Measurements from ENCODE around the gene ITIH2.
A peak's percentile ranks its signal among the peaks of the same experiment; 100 is the strongest.

The ITIH2 gene

GRCh38 chr10:7767209-7767608 is 64.1 kb downstream of the ITIH2 start:
- TF ChIP-seq GATA2 (IDR thresholded peaks at IDR 0.05; ENCODE audit: low read depth, low read length) (no peak), GATA3 (IDR thresholded peaks at IDR 0.05; ENCODE audit: low read depth, low read length) (no peak)

- TF ChIP-seq GATA3 (IDR thresholded peaks at IDR 0.05; ENCODE audit: low read depth, low read length) (no peak), GATA2 (IDR thresholded peaks at IDR 0.05; ENCODE audit: low read depth, low read length) (no peak)
These were observed 65.3 kb downstream of the ITIH2 start for GRCh38 chr10:7768417-7768816.

GRCh38 chr10:7773845-7774801 is 71.0 kb downstream of the ITIH2 start:
- no peak for TF ChIP-seq GATA2 (IDR thresholded peaks at IDR 0.05; ENCODE audit: low read depth, low read length)
- no peak for TF ChIP-seq GATA3 (IDR thresholded peaks at IDR 0.05; ENCODE audit: low read depth, low read length)

- no peak for TF ChIP-seq GATA3 (IDR thresholded peaks at IDR 0.05; ENCODE audit: low read depth, low read length)
- TF ChIP-seq GATA2 (IDR thresholded peaks at IDR 0.05; ENCODE audit: low read depth, low read length) = no peak
These were observed 73.7 kb downstream of the ITIH2 start for GRCh38 chr10:7776777-7777176.

DNA sequence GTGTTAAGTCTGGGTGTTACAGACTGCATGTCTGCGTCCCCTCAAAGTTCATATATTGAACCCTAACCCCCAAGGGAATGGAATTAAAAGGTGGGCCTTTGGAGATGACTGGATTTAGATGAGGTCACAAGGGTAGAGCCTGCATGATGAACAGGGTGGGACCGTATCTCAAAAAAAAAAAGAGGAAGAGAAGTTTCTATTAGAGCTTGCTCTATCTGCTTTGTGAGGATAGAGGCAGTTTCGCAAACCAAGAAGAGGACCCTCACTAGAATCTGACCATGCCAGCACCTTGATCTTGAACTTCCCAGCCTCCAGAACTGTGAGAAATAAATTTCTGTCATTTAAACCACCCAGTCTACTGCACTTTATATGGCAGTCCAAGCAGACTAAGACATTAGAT is 83.3 kb downstream of the ITIH2 start:
- TF ChIP-seq GATA2 (IDR thresholded peaks at IDR 0.05; ENCODE audit: low read depth, low read length) = no peak
- TF ChIP-seq GATA3 (IDR thresholded peaks at IDR 0.05; ENCODE audit: low read depth, low read length) = no peak

DNA sequence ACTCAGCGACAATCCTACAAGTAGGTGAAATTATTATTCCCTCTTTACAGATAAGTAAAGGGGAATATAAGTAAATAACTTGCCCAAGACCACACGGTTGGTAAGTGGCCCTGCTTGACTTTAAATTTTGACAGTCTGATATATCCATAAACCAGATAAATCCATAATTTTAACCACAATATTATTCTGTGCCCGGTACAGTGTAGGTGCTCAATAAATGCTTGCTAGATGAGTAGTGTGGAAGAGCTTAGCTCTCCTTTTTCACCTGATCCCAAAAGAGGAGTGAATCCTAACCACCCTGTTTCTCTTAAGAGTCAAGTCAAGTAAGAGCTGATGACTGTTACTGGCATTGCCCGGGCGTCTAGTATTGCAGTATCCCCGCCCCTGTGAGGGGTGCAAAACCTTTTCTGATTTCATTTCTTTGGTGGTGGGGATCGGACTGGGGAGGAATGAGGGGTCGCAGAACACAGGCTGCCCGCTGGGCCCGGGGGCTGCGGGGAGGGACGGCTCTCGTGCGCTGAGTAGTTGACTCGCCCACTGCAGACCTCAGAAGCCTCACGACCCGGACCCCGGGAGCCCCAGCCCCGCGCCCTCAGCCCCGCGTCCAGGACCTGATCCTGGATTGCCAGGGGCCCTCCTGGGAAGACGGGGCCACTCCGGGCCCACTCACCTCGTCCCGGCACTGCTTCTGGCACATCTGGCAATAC is 84.2 kb downstream of the ITIH2 start:
- no peak for TF ChIP-seq GATA3 (IDR thresholded peaks at IDR 0.05; ENCODE audit: low read depth, low read length)
- no peak for TF ChIP-seq GATA2 (IDR thresholded peaks at IDR 0.05; ENCODE audit: low read depth, low read length)

DNA sequence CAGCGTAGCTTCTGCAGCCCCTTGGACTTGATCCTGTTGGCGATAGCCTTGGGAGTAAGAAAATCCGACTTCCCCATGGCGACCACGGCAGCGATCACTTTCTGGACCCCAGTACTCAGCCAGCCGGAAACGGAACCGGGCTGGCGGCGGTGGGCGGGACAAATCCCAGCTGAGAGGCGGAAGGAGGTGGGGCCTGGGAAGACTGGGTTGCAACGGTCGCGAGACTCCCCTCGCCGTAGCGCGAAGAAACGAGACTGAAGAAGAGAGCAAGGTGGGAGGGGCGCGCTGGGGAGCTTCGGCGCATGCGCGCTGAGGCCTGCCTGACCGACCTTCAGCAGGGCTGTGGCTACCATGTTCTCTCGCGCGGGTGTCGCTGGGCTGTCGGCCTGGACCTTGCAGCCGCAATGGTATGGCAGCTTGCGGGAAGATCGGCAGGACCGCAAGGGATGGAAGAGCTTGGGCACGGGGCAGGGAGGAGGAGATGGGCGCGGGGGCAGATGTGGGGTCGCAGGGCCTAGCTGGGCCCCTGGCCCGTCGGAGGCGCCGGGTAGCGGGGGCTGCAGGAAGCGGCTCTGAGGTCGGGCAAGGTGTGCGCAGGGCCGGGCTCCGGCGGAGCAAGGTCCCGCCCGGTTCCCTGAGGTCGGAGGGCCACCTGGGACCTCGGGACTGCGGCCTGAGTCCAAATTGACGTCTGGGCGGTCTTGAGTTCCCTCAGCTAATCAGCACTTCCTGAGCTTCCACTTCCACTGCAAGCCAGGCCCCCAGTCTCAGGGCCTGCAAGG is 84.9 kb downstream of the ITIH2 start, which contains the start of the genes ATP5F1C and KIN:
ATP5F1C (plus strand) TSS at position 321 of the 782 bp plus-strand sequence; CDS start at position 352, 31 bp downstream.
KIN (minus strand) TSS at position 137 of the 782 bp plus-strand sequence; CDS start at position 77, 60 bp downstream.
- TF ChIP-seq GATA3 (IDR thresholded peaks at IDR 0.05; ENCODE audit: low read depth, low read length) (no peak), GATA2 (IDR thresholded peaks at IDR 0.05; ENCODE audit: low read depth, low read length) (peak; percentile 7; the same call in 1 of the 2 replicates)

- TF ChIP-seq GATA2 (IDR thresholded peaks at IDR 0.05; ENCODE audit: low read depth, low read length) (no peak), GATA3 (IDR thresholded peaks at IDR 0.05; ENCODE audit: low read depth, low read length) (no peak)
These were observed 85.6 kb downstream of the ITIH2 start for GRCh38 chr10:7788639-7789286.

DNA sequence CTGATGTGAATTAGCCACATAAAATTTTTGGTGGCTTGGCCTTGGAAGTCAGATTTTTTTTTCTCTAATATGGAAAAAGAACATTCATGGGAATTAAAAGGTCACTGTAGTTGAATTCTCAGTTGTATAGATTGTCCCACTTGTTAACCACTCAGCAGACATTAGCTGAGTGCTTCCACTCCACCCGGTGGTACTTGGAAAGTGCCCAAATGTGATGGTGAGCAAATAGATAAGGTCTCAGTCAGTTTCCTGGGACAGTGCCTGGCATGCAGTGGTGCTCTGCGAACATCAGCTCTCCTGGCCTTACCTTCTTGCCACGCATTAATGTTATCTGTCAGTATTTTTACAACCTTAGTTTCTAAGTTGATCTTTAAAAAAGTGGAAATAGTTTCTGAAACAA is 86.3 kb downstream of the ITIH2 start:
- peak; percentile 84 for TF ChIP-seq GATA2 (IDR thresholded peaks at IDR 0.05; ENCODE audit: low read depth, low read length)
- peak; percentile 34; the same call in 1 of the 2 replicates for TF ChIP-seq GATA3 (IDR thresholded peaks at IDR 0.05; ENCODE audit: low read depth, low read length)

GRCh38 chr10:7792541-7792940 is 89.4 kb downstream of the ITIH2 start:
- TF ChIP-seq GATA3 (IDR thresholded peaks at IDR 0.05; ENCODE audit: low read depth, low read length) (no peak), GATA2 (IDR thresholded peaks at IDR 0.05; ENCODE audit: low read depth, low read length) (no peak)

DNA sequence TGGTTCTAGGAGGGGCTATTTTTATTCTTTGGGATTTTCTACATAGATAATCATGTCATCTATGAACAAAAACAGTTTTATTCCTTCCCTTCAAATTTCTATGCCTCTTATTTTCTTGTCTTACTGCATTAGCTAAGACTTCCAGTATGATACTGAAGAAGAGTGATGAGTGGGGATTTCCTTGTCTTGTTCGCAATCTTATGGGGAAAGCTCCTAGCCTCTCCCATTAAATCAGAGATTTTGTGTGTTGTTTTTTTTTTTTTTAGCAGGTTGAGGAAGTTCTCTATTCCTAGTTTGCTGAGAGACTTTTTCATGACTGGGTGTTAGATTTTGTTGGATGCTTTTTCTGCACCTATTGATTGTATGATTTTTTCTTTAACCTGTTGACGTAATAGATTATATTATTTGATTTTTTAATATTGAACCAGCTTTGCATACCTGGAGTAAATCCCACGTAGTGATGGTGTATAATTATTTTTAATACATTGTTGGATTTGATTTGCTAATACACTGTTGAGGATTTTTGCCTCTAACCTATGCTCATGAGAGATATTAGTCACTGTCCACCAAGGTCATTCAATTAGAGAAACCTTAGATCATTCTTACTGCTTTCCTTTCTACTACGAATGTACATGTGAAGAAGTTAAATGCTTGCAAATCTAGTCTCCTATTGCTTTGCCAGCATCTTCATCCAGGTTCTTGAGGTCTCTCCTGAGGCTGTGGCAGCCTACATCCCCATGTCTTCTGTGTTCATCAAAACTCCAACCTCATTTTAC is 91.3 kb downstream of the ITIH2 start:
- TF ChIP-seq GATA2 (IDR thresholded peaks at IDR 0.05; ENCODE audit: low read depth, low read length) = no peak
- no peak for TF ChIP-seq GATA3 (IDR thresholded peaks at IDR 0.05; ENCODE audit: low read depth, low read length)

- TF ChIP-seq GATA2 (IDR thresholded peaks at IDR 0.05; ENCODE audit: low read depth, low read length) = no peak
- TF ChIP-seq GATA3 (IDR thresholded peaks at IDR 0.05; ENCODE audit: low read depth, low read length) = no peak
These were observed 92.5 kb downstream of the ITIH2 start for GRCh38 chr10:7795605-7796004.
